Cardiac septum (tissue), 1 donor: ENCODE data around the gene SLC44A5. TPM values are rescaled to one million over a fixed set of nuclear protein-coding genes. Genes with fewer than 3 reads are reported as not detected.
"Not testable (repeated sequence)": the region's sequence is repeated elsewhere in the genome, so short reads cannot be mapped to it uniquely, and the experiment has no call there.

ENCODE experiments used
- DNase-seq: peaks from one replicate; pipeline ENCODE4 v3.0.0-alpha.2; 2020; ENCODE audit warnings: low spot score
- intact Hi-C: fragments of 100-400 bp; cut with DNase I; formaldehyde crosslinking; loops from one replicate; pipeline ENCODE4 v1.14.0; 2022
- long read RNA-seq: library from polyadenylated mRNA; unstranded; transcript quantifications from one replicate; pipeline ENCODE4 v2.0.0, GENCODE V29; 2021
- total RNA-seq: library from RNA; stranded (reverse); fragmentation: NEBNext Ultra II Directional; extraction: Animal tissue kit (Norgen Biotek cat#: 25700); gene quantifications from one replicate; pipeline ENCODE4 v1.2.1, GENCODE V29; 2021
- donor health status: DM: no; HTN: no; CAD: no.

SLC44A5 gene
- total RNA-seq, result 3.9 TPM
- long read RNA-seq, partial matches to known transcripts, result 2 of 9 reads
- long read RNA-seq, other reads (novel, unspliced or antisense), result 7 of 9 reads

GRCh38 chr1:75611014-75611413, at the start of gene SLC44A5:
Gene SLC44A5, minus strand, starts transcription at chr1:75611114. Its CDS starts 69,667 bp downstream, at chr1:75541447.
- no peak for DNase-seq
- intact Hi-C loops, result no loop called here

GRCh38 chr1:75655931-75656330, 45.0 kb upstream of the SLC44A5 start:
- intact Hi-C loops, result no loop called here
- DNase-seq, result no peak

- DNase-seq, intact Hi-C loops: not testable (repeated sequence)
Measured at GRCh38 chr1:75647183-75647582, 36.3 kb upstream of the SLC44A5 start.

GRCh38 chr1:75645153-75645552, 34.2 kb upstream of the SLC44A5 start:
- intact Hi-C loops, DNase-seq: not testable (repeated sequence)

GRCh38 chr1:75643460-75643859, 32.5 kb upstream of the SLC44A5 start:
- intact Hi-C loops, result no loop called here
- DNase-seq, result no peak

GRCh38 chr1:75641325-75641724, 30.4 kb upstream of the SLC44A5 start:
- intact Hi-C loops, result no loop called here
- no peak for DNase-seq

GRCh38 chr1:75640137-75640536, 29.2 kb upstream of the SLC44A5 start:
- intact Hi-C loops, result no loop called here
- DNase-seq, result no peak

- DNase-seq, result no peak
- intact Hi-C loops, result loop anchor here (1.0 kb wide), 1 partner anchor 367 kb away; no protein-coding TSS in a partner anchor
Measured at GRCh38 chr1:75632350-75632949, 21.5 kb upstream of the SLC44A5 start.

GRCh38 chr1:75630998-75631397, 20.1 kb upstream of the SLC44A5 start:
- intact Hi-C loops, result no loop called here
- DNase-seq, result no peak

- intact Hi-C loops, result no loop called here
- no peak for DNase-seq
Measured at GRCh38 chr1:75630004-75630594, 19.2 kb upstream of the SLC44A5 start.

- no peak for DNase-seq
- intact Hi-C loops, result no loop called here
Measured at GRCh38 chr1:75625795-75626194, 14.9 kb upstream of the SLC44A5 start.

- intact Hi-C loops, result no loop called here
- no peak for DNase-seq
Measured at GRCh38 chr1:75618382-75618781, 7.5 kb upstream of the SLC44A5 start.

GRCh38 chr1:75616436-75617433, 5.8 kb upstream of the SLC44A5 start:
- intact Hi-C loops, result no loop called here
- DNase-seq, result no peak

GRCh38 chr1:75615613-75616435, 4.9 kb upstream of the SLC44A5 start:
- DNase-seq, result no peak
- intact Hi-C loops, result no loop called here

GRCh38 chr1:75614399-75614756, 3.5 kb upstream of the SLC44A5 start:
- intact Hi-C loops, result no loop called here
- DNase-seq, result no peak

- no peak for DNase-seq
- intact Hi-C loops, result no loop called here
Measured at GRCh38 chr1:75613916-75614315, 3.0 kb upstream of the SLC44A5 start.

- DNase-seq, result no peak
- intact Hi-C loops, result no loop called here
Measured at GRCh38 chr1:75612976-75613375, 2.1 kb upstream of the SLC44A5 start.

GRCh38 chr1:75602486-75602885, 8.4 kb downstream of the SLC44A5 start:
- no peak for DNase-seq
- intact Hi-C loops, result no loop called here

GRCh38 chr1:75600781-75601180, 10.1 kb downstream of the SLC44A5 start:
- intact Hi-C loops, result no loop called here
- DNase-seq, result no peak

GRCh38 chr1:75594327-75594726, 16.6 kb downstream of the SLC44A5 start:
- intact Hi-C loops, result no loop called here
- no peak for DNase-seq
